Measurements from ENCODE around the gene CYP2E1. TPM values are rescaled to one million over a fixed set of nuclear protein-coding genes. Genes with fewer than 3 reads are reported as not detected.

CYP2E1 gene
- polyA plus RNA-seq, 1 of the 3 experiments (the other 2 are of a cell fraction), result 0.61 TPM

DNA sequence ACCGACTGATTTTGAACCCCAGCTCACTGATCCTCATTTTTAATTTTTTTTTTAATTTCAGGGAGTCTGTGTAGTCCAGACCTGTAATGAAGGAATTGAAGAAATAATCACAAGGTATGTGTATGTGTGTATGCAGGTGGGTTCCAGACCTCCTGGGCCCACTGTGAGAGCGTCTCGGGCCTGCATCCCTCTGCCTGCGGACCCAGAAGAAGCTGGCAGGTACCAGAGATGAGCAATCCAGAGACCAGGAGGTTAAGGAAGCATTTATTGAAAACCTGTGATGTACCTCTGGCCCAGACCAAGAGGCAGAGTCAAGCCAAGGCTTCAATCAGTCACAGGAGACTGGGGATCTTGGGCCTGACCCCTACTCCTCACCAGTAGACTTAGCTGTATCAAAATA lies 27.4 kb downstream of the CYP2E1 start:
- no peaks in the 10 kb centered on the region for H3F3A ChIP-seq (replicated peaks; ENCODE audit: insufficient read depth)
- H3K9me2 ChIP-seq, result no peaks in the 10 kb centered on the region
- H3K4me1 ChIP-seq (ENCODE audit: control insufficient read depth in 1 of 2, insufficient read depth in 2 of 2, low read depth in 1 of 2, low read length in 1 of 2), result no peaks in the 10 kb centered on the region
- no peak overlapping the region for H3K9ac ChIP-seq
- no peaks in the 10 kb centered on the region for H4K20me1 ChIP-seq (ENCODE audit: insufficient read depth)
- H3K4me2 ChIP-seq, result no peak overlapping the region
- CTCF ChIA-PET, result interaction anchor here (1.0 kb wide), 1 partner anchor 11 kb away, joined by 3 read pairs; the partner anchor contains the start of gene SYCE1
- 0% methylated on average over 4 of the region's 4 CpGs for WGBS (ENCODE audit: low lambda C conversion rate)
- H3K4me3 ChIP-seq (ENCODE audit: low read depth in 2 of 2, low read length in 1 of 2), result no peak overlapping the region
- no peaks in the 10 kb centered on the region for H3K9me3 ChIP-seq
- H3K27ac ChIP-seq (ENCODE audit: low read depth in 2 of 2, low read length in 1 of 2), result no peak overlapping the region
- no peaks in the 10 kb centered on the region for H3K79me2 ChIP-seq (ENCODE audit: insufficient read depth)
- H2AFZ ChIP-seq (ENCODE audit: low read depth), result no peak overlapping the region
- TF ChIP-seq YY1 (IDR thresholded peaks at IDR 0.05; ENCODE audit: low read depth), result no peak
- TF ChIP-seq FOSL2 (IDR thresholded peaks at IDR 0.05; ENCODE audit: borderline replicate concordance, low read depth), result no peak
- TF ChIP-seq FOXJ3 (CRISPR knock-in tag; IDR thresholded peaks at IDR 0.05), result no peak
- POLR2A ChIA-PET, result no interaction called here
- H3K36me3 ChIP-seq (replicated peaks in 1 of 2; ENCODE audit: control insufficient read depth in 1 of 2, insufficient read depth in 2 of 2, low read length in 1 of 2), result no peaks in the 10 kb centered on the region
- no peak for DNase-seq
- no peaks in the 10 kb centered on the region; the same call in 1 of the 2 replicates for H3K27me3 ChIP-seq (ENCODE audit: insufficient read depth)

DNA sequence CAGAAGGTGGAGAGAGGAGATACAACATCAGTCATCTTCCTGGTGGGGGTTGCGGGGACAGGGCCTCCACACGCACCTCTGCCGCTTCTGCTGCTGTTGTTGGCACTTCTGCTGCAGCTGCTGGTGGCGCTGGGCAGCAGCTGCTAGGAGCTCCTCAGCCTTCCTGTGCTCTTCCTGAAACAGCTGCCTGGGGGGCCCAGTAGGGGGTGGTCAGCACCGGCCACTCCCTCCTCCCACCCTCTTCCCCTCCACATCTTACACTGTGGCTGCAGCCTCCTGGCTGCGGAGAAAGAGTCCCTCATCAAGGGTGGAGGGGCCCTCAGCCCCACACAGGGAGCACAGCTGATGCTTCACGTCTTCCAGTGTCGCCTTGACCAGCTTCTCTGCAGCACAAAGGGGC lies 28.4 kb downstream of the CYP2E1 start:
- Histone ChIP-seq H3K9ac (no peak overlapping the region), H3K27me3 (ENCODE audit: insufficient read depth) (peaks cover 6% of the 10 kb centered on the region; the same call in 1 of the 2 replicates), H3K79me2 (ENCODE audit: insufficient read depth) (no peaks in the 10 kb centered on the region), H3K9me2 (no peaks in the 10 kb centered on the region), H3K27ac (ENCODE audit: low read depth in 2 of 2, low read length in 1 of 2) (no peak overlapping the region), H4K20me1 (ENCODE audit: insufficient read depth) (no peaks in the 10 kb centered on the region), H3K4me1 (ENCODE audit: control insufficient read depth in 1 of 2, insufficient read depth in 2 of 2, low read depth in 1 of 2, low read length in 1 of 2) (no peaks in the 10 kb centered on the region), H3F3A (replicated peaks; ENCODE audit: insufficient read depth) (no peaks in the 10 kb centered on the region), H3K4me3 (ENCODE audit: low read depth in 2 of 2, low read length in 1 of 2) (no peak overlapping the region), H2AFZ (ENCODE audit: low read depth) (no peak overlapping the region), H3K9me3 (no peaks in the 10 kb centered on the region), H3K4me2 (no peak overlapping the region), H3K36me3 (replicated peaks in 1 of 2; ENCODE audit: control insufficient read depth in 1 of 2, insufficient read depth in 2 of 2, low read length in 1 of 2) (no peaks in the 10 kb centered on the region)
- WGBS (ENCODE audit: low lambda C conversion rate), result 25% methylated on average over 5 of the region's 8 CpGs
- ChIA-PET CTCF (no interaction called here), POLR2A (no interaction called here)
- TF ChIP-seq TCF12 (IDR thresholded peaks at IDR 0.05), result no peak
- no peak for TF ChIP-seq FOSL2 (IDR thresholded peaks at IDR 0.05; ENCODE audit: borderline replicate concordance, low read depth)
- no peak for TF ChIP-seq JUND (IDR thresholded peaks at IDR 0.05)
- TF ChIP-seq RCOR1 (IDR thresholded peaks at IDR 0.05; ENCODE audit: low read length), result no peak
- no peak for TF ChIP-seq SIN3A (IDR thresholded peaks at IDR 0.05; ENCODE audit: borderline replicate concordance, low read depth, low read length)
- TF ChIP-seq, protein P1, sequence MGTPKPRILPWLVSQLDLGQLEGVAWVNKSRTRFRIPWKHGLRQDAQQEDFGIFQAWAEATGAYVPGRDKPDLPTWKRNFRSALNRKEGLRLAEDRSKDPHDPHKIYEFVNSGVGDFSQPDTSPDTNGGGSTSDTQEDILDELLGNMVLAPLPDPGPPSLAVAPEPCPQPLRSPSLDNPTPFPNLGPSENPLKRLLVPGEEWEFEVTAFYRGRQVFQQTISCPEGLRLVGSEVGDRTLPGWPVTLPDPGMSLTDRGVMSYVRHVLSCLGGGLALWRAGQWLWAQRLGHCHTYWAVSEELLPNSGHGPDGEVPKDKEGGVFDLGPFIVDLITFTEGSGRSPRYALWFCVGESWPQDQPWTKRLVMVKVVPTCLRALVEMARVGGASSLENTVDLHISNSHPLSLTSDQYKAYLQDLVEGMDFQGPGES (IDR thresholded peaks at IDR 0.05; ENCODE audit: low read depth, low read length), result no peak
- TF ChIP-seq, protein P2, sequence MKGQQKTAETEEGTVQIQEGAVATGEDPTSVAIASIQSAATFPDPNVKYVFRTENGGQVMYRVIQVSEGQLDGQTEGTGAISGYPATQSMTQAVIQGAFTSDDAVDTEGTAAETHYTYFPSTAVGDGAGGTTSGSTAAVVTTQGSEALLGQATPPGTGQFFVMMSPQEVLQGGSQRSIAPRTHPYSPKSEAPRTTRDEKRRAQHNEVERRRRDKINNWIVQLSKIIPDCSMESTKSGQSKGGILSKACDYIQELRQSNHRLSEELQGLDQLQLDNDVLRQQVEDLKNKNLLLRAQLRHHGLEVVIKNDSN (IDR thresholded peaks at IDR 0.05; ENCODE audit: borderline replicate concordance, low read depth), result no peak
- TF ChIP-seq, protein P3, sequence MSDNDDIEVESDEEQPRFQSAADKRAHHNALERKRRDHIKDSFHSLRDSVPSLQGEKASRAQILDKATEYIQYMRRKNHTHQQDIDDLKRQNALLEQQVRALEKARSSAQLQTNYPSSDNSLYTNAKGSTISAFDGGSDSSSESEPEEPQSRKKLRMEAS (IDR thresholded peaks at IDR 0.05; ENCODE audit: low read depth), result no peak
- no peak for TF ChIP-seq YY1 (IDR thresholded peaks at IDR 0.05; ENCODE audit: low read depth)
- TF ChIP-seq NRF1 (IDR thresholded peaks at IDR 0.05; ENCODE audit: low read depth, low read length), result no peak
- TF ChIP-seq MEF2A (IDR thresholded peaks at IDR 0.05; ENCODE audit: borderline replicate concordance, low read depth), result no peak
- no peak for TF ChIP-seq EP300 (IDR thresholded peaks at IDR 0.05; ENCODE audit: borderline replicate concordance in 1 of 2, low read depth in 1 of 2, low read length in 1 of 2)
- no peak for TF ChIP-seq GATA2 (CRISPR knock-in tag; IDR thresholded peaks at IDR 0.05)
- no peak for TF ChIP-seq CHD2 (IDR thresholded peaks at IDR 0.05; ENCODE audit: low read length, partially characterized antibody)
- no peak for TF ChIP-seq RFX5 (IDR thresholded peaks at IDR 0.05; ENCODE audit: low read length)
- TF ChIP-seq, protein P4, sequence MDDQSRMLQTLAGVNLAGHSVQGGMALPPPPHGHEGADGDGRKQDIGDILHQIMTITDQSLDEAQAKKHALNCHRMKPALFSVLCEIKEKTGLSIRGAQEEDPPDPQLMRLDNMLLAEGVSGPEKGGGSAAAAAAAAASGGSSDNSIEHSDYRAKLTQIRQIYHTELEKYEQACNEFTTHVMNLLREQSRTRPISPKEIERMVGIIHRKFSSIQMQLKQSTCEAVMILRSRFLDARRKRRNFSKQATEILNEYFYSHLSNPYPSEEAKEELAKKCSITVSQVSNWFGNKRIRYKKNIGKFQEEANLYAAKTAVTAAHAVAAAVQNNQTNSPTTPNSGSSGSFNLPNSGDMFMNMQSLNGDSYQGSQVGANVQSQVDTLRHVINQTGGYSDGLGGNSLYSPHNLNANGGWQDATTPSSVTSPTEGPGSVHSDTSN (IDR thresholded peaks at IDR 0.05), result no peak
- TF ChIP-seq, protein P5, sequence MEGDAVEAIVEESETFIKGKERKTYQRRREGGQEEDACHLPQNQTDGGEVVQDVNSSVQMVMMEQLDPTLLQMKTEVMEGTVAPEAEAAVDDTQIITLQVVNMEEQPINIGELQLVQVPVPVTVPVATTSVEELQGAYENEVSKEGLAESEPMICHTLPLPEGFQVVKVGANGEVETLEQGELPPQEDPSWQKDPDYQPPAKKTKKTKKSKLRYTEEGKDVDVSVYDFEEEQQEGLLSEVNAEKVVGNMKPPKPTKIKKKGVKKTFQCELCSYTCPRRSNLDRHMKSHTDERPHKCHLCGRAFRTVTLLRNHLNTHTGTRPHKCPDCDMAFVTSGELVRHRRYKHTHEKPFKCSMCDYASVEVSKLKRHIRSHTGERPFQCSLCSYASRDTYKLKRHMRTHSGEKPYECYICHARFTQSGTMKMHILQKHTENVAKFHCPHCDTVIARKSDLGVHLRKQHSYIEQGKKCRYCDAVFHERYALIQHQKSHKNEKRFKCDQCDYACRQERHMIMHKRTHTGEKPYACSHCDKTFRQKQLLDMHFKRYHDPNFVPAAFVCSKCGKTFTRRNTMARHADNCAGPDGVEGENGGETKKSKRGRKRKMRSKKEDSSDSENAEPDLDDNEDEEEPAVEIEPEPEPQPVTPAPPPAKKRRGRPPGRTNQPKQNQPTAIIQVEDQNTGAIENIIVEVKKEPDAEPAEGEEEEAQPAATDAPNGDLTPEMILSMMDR (IDR thresholded peaks at IDR 0.05), result no peak
- TF ChIP-seq ELF1 (IDR thresholded peaks at IDR 0.05), result no peak
- TF ChIP-seq, protein P6, sequence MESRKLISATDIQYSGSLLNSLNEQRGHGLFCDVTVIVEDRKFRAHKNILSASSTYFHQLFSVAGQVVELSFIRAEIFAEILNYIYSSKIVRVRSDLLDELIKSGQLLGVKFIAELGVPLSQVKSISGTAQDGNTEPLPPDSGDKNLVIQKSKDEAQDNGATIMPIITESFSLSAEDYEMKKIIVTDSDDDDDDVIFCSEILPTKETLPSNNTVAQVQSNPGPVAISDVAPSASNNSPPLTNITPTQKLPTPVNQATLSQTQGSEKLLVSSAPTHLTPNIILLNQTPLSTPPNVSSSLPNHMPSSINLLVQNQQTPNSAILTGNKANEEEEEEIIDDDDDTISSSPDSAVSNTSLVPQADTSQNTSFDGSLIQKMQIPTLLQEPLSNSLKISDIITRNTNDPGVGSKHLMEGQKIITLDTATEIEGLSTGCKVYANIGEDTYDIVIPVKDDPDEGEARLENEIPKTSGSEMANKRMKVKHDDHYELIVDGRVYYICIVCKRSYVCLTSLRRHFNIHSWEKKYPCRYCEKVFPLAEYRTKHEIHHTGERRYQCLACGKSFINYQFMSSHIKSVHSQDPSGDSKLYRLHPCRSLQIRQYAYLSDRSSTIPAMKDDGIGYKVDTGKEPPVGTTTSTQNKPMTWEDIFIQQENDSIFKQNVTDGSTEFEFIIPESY (IDR thresholded peaks at IDR 0.05; ENCODE audit: borderline replicate concordance, low read depth), result no peak
- TF ChIP-seq TAF1 (IDR thresholded peaks at IDR 0.05; ENCODE audit: borderline replicate concordance, low read depth, low read length), result no peak
- DNase-seq, result no peak
